WTC11 (cell line): ENCODE measurements around the gene LRP11. TPM values are rescaled to one million over a fixed set of nuclear protein-coding genes. Genes with fewer than 3 reads are reported as not detected.

Experiments
- ATAC-seq: fragments of 200-7000 bp; cut with Tn5 transposase; 2 replicates; pipeline ENCODE4 v1.10.0; 2021; ENCODE audit warnings: mild to moderate bottlenecking, moderate library complexity
- CTCF ChIA-PET: fragments of 300-600 bp; sonication (Branson Sonifier 250); formaldehyde crosslinking; loops from one replicate; lab custom pipeline; 2021; ENCODE audit warnings: antibody characterized with exemption; lab: Charles Lee
- POLR2A ChIA-PET: fragments of 350-600 bp; sonication (Branson Sonifier 250); formaldehyde crosslinking; loops from one replicate; lab custom pipeline; 2021; ENCODE audit warnings: antibody characterized with exemption; lab: Charles Lee
- DNase-seq: peaks from one replicate; pipeline ENCODE4 v3.0.0; 2021; ENCODE audit warnings: low spot score
- H3K27ac Mint-ChIP-seq: 2 replicates; pipeline ENCODE4 v1.8.0; 2021; ENCODE audit warnings: mixed read lengths
- H3K27me3 Mint-ChIP-seq: 2 replicates; pipeline ENCODE4 v1.8.0; 2021; ENCODE audit warnings: low read depth, mild to moderate bottlenecking, moderate library complexity, mixed read lengths
- H3K36me3 Mint-ChIP-seq: 2 replicates; pipeline ENCODE4 v1.8.0; 2021; ENCODE audit warnings: mixed read lengths
- H3K4me1 Mint-ChIP-seq: 2 replicates; pipeline ENCODE4 v1.8.0; 2022; ENCODE audit warnings: mixed read lengths
- H3K4me3 Mint-ChIP-seq: 2 replicates; pipeline ENCODE4 v1.8.0; 2021; ENCODE audit warnings: mild to moderate bottlenecking, moderate library complexity, mixed read lengths
- H3K9me3 Mint-ChIP-seq: 2 replicates; pipeline ENCODE4 v1.8.0; 2021; ENCODE audit warnings: mixed read lengths
- CDX4 ChIP-seq: fragments of 250-450 bp; sonication (Bioruptor Pico); IDR thresholded peaks from 2 replicates; pipeline ENCODE4 v1.9.0; 2021; ENCODE audit warnings: moderate library complexity, mild to moderate bottlenecking, inconsistent platforms, borderline replicate concordance
- CREB1 ChIP-seq: sonication (generic); formaldehyde crosslinking; IDR thresholded peaks from 2 replicates; pipeline ENCODE4 v1.8.0; 2023; ENCODE audit warnings: mild to moderate bottlenecking, missing genetic modification reagents
- CTCF ChIP-seq: fragments of 200-600 bp; IDR thresholded peaks from 2 replicates; pipeline ENCODE4 v1.8.0; 2022; ENCODE audit warnings: antibody characterized with exemption
- E2F4 ChIP-seq: sonication (generic); formaldehyde crosslinking; IDR thresholded peaks from 2 replicates; pipeline ENCODE4 v1.8.1; 2022; ENCODE audit warnings: low read depth, mild to moderate bottlenecking, moderate library complexity, missing genetic modification reagents, borderline replicate concordance
- EMX1 ChIP-seq: fragments of 250-450 bp; sonication (Bioruptor Pico); IDR thresholded peaks from 2 replicates; pipeline ENCODE4 v1.8.0; 2021; ENCODE audit warnings: mild to moderate bottlenecking
- ETV6 ChIP-seq: sonication (generic); formaldehyde crosslinking; IDR thresholded peaks from 2 replicates; pipeline ENCODE4 v1.8.1; 2022; ENCODE audit warnings: mild to moderate bottlenecking, missing genetic modification reagents
- GABPB1 ChIP-seq: sonication (generic); formaldehyde crosslinking; IDR thresholded peaks from 2 replicates; pipeline ENCODE4 v1.8.1; 2023; ENCODE audit warnings: mild to moderate bottlenecking, missing genetic modification reagents
- JAZF1 ChIP-seq: fragments of 250-450 bp; sonication (Bioruptor Pico); IDR thresholded peaks from 2 replicates; pipeline ENCODE4 v1.9.0; 2021; ENCODE audit warnings: moderate library complexity, mild to moderate bottlenecking, inconsistent platforms
- MXD4 ChIP-seq: fragments of 250-450 bp; sonication (Bioruptor Pico); IDR thresholded peaks from 2 replicates; pipeline ENCODE4 v1.8.0; 2021; ENCODE audit warnings: mild to moderate bottlenecking, moderate library complexity, borderline replicate concordance
- NFE2L1 ChIP-seq: sonication (generic); formaldehyde crosslinking; IDR thresholded peaks from 2 replicates; pipeline ENCODE4 v1.8.1; 2023; ENCODE audit warnings: missing genetic modification reagents
- NFYB ChIP-seq: sonication (generic); formaldehyde crosslinking; conservative IDR thresholded peaks from 2 replicates; pipeline ENCODE4 v1.8.0; 2022; ENCODE audit warnings: low read depth, missing genetic modification reagents
- NR3C1 ChIP-seq: sonication (generic); formaldehyde crosslinking; conservative IDR thresholded peaks from 2 replicates; pipeline ENCODE4 v1.8.1; 2023; ENCODE audit warnings: low read depth, mild to moderate bottlenecking, missing genetic modification reagents
- RELA ChIP-seq: sonication (generic); formaldehyde crosslinking; IDR thresholded peaks from 2 replicates; pipeline ENCODE4 v1.8.1; 2022; ENCODE audit warnings: missing genetic modification reagents, mild to moderate bottlenecking, borderline replicate concordance
- RORB ChIP-seq: fragments of 250-450 bp; sonication (Bioruptor Pico); IDR thresholded peaks from 2 replicates; pipeline ENCODE4 v1.9.0; 2021; ENCODE audit warnings: mild to moderate bottlenecking
- SP1 ChIP-seq: sonication (generic); formaldehyde crosslinking; conservative IDR thresholded peaks from 2 replicates; pipeline ENCODE4 v1.8.1; 2022; ENCODE audit warnings: missing genetic modification reagents
- TEAD1 ChIP-seq: sonication (generic); formaldehyde crosslinking; IDR thresholded peaks from 2 replicates; pipeline ENCODE4 v1.8.0; 2022; ENCODE audit warnings: mild to moderate bottlenecking, missing genetic modification reagents
- USF1 ChIP-seq: sonication (generic); formaldehyde crosslinking; IDR thresholded peaks from 2 replicates; pipeline ENCODE4 v1.8.0; 2022; ENCODE audit warnings: mild to moderate bottlenecking, missing genetic modification reagents
- USF2 ChIP-seq: sonication (generic); formaldehyde crosslinking; IDR thresholded peaks from 2 replicates; pipeline ENCODE4 v1.8.1; 2023; ENCODE audit warnings: mild to moderate bottlenecking, missing genetic modification reagents, moderate library complexity
- ZNF281 ChIP-seq: sonication (generic); formaldehyde crosslinking; IDR thresholded peaks from 2 replicates; pipeline ENCODE4 v1.8.0; 2023; ENCODE audit warnings: mild to moderate bottlenecking, missing genetic modification reagents
- ZNF396 ChIP-seq: fragments of 250-450 bp; sonication (Bioruptor Pico); IDR thresholded peaks from 2 replicates; pipeline ENCODE4 v1.8.0; 2021; ENCODE audit warnings: mild to moderate bottlenecking, moderate library complexity, borderline replicate concordance
- ZNF423 ChIP-seq: fragments of 250-450 bp; sonication (Bioruptor Pico); IDR thresholded peaks from 2 replicates; pipeline ENCODE4 v2.1.2; 2022; ENCODE audit warnings: mild to moderate bottlenecking, moderate library complexity
- total RNA-seq: library from RNA; stranded (reverse); gene quantifications from 3 replicates; pipeline ENCODE4 v1.2.3, GENCODE V29; 2021

The LRP11 gene
- total RNA-seq, 1 experiment from 2014 or later, result 19.8 TPM

GRCh38 chr6:149831308-149831820 is 32.8 kb downstream of the LRP11 start:
- Mint-ChIP-seq H3K27me3 (no peaks in the 10 kb centered on the region), H3K36me3 (peaks cover 3% of the 10 kb centered on the region), H3K4me3 (no peak overlapping the region), H3K4me1 (peaks cover 7% of the 10 kb centered on the region), H3K27ac (no peak overlapping the region), H3K9me3 (no peaks in the 10 kb centered on the region)
- POLR2A ChIA-PET, result no interaction called here
- DNase-seq (no peak), ATAC-seq (no peak)
- no peak for TF ChIP-seq NR3C1 (CRISPR knock-in tag)
- TF ChIP-seq GABPB1 (CRISPR knock-in tag), result peak; percentile 40; the same call in 1 of the 2 replicates
- CTCF ChIA-PET, result interaction anchor here (1.0 to 1.4 kb wide), 2 partner anchors 67 to 98 kb away, joined by 3 to 4 read pairs; partner anchors contain the start of gene RAET1E

- ChIA-PET POLR2A (no interaction called here), CTCF (interaction anchor here (1.4 kb wide), 2 partner anchors 10 to 99 kb away, joined by 3 to 4 read pairs; no protein-coding TSS in a partner anchor)
- Mint-ChIP-seq H3K4me1 (peaks cover 7% of the 10 kb centered on the region), H3K27ac (no peak overlapping the region), H3K9me3 (no peaks in the 10 kb centered on the region), H3K27me3 (no peaks in the 10 kb centered on the region), H3K4me3 (no peak overlapping the region), H3K36me3 (peaks cover 3% of the 10 kb centered on the region)
- no peak for ATAC-seq
- no peak for TF ChIP-seq CDX4 (CRISPR knock-in tag)
- no peak for TF ChIP-seq USF2 (CRISPR knock-in tag)
- TF ChIP-seq TEAD1 (CRISPR knock-in tag), result no peak
- no peak for TF ChIP-seq NFE2L1
- TF ChIP-seq CTCF, result no peak
- TF ChIP-seq NFYB, result no peak
- no peak for TF ChIP-seq RORB
- no peak for TF ChIP-seq EMX1 (CRISPR knock-in tag)
- no peak for TF ChIP-seq ZNF423 (CRISPR knock-in tag)
- TF ChIP-seq ZNF281 (CRISPR knock-in tag), result no peak
- no peak for DNase-seq
Measured at GRCh38 chr6:149830731-149831307, 33.3 kb downstream of the LRP11 start.

GRCh38 chr6:149825292-149825691 is 38.9 kb downstream of the LRP11 start:
- H3K27ac Mint-ChIP-seq, result no peak overlapping the region
- no peaks in the 10 kb centered on the region for H3K36me3 Mint-ChIP-seq
- DNase-seq (no peak), ATAC-seq (no peak)
- ChIA-PET CTCF (interaction anchor here (1.1 to 1.4 kb wide), 2 partner anchors 15 to 99 kb away, joined by 3 to 4 read pairs; no protein-coding TSS in a partner anchor), POLR2A (no interaction called here)
- H3K27me3 Mint-ChIP-seq, result no peaks in the 10 kb centered on the region
- H3K4me1 Mint-ChIP-seq, result no peaks in the 10 kb centered on the region
- no peaks in the 10 kb centered on the region for H3K9me3 Mint-ChIP-seq
- no peak overlapping the region for H3K4me3 Mint-ChIP-seq
- TF ChIP-seq USF1 (CRISPR knock-in tag), result no peak
- TF ChIP-seq ETV6 (CRISPR knock-in tag), result no peak
- no peak for TF ChIP-seq JAZF1 (CRISPR knock-in tag)
- no peak for TF ChIP-seq CREB1 (CRISPR knock-in tag)
- TF ChIP-seq ZNF396 (CRISPR knock-in tag), result no peak
- TF ChIP-seq SP1 (CRISPR knock-in tag), result no peak
- no peak for TF ChIP-seq RELA (CRISPR knock-in tag)
- TF ChIP-seq CTCF, result no peak
- no peak for TF ChIP-seq MXD4 (CRISPR knock-in tag)
- no peak for TF ChIP-seq E2F4
